H1 (cell line): Measurements from ENCODE around the gene MOG. TPM values are rescaled to one million over a fixed set of nuclear protein-coding genes. Genes with fewer than 3 reads are reported as not detected.
A peak's percentile ranks its signal among the peaks of the same experiment; 100 is the strongest.

Source experiments
- BACH1 ChIP-seq: IDR thresholded peaks from 2 replicates; pipeline ENCODE4 v1.6.1; 2012; ENCODE audit warnings: low read length, improper control_type of control experiment
- BRCA1 ChIP-seq: IDR thresholded peaks from 2 replicates; pipeline ENCODE4 v1.6.1; 2012; ENCODE audit warnings: low read depth, low read length, improper control_type of control experiment
- CREB1 ChIP-seq: IDR thresholded peaks from 2 replicates; pipeline ENCODE4 v1.6.1; 2012; ENCODE audit warnings: inconsistent platforms
- EGR1 ChIP-seq: IDR thresholded peaks from 2 replicates; pipeline ENCODE4 v1.6.1; 2011; ENCODE audit warnings: low read depth, low read length, borderline replicate concordance
- EP300 ChIP-seq, 2 experiments: IDR thresholded peaks; 1 replicate in 1 of 2; 2 replicates in 1 of 2; pipeline ENCODE4 v1.6.1; 2011 to 2012; ENCODE audit warnings: low read depth in 2 of 2, low read length in 2 of 2, mild to moderate bottlenecking in 2 of 2, borderline replicate concordance in 1 of 2, inconsistent platforms in 1 of 2, moderate library complexity in 1 of 2
- EZH2 ChIP-seq: fragments of 200-600 bp; sonication (generic); IDR thresholded peaks from 2 replicates; pipeline ENCODE4 v1.7.1; 2012; ENCODE audit warnings: low read depth, mild to moderate bottlenecking, moderate library complexity, low read length, inconsistent platforms; ENCODE audit not compliant: severe bottlenecking
- HDAC6 ChIP-seq: IDR thresholded peaks from one replicate; pipeline ENCODE4 v1.7.1; 2012; ENCODE audit warnings: low read depth, mild to moderate bottlenecking, inconsistent platforms, low read length, moderate library complexity
- RAD21 ChIP-seq, 2 experiments: IDR thresholded peaks in 1 of 2; conservative IDR thresholded peaks in 1 of 2; 2 replicates each; pipeline ENCODE4 v1.6.1; 2011; ENCODE audit warnings: low read depth in 2 of 2, low read length in 2 of 2, improper control_type of control experiment in 1 of 2, inconsistent platforms in 1 of 2, mild to moderate bottlenecking in 1 of 2, moderate library complexity in 1 of 2
- RBBP5 ChIP-seq: IDR thresholded peaks from 2 replicates; pipeline ENCODE4 v1.7.1; 2012; ENCODE audit warnings: low read depth, mild to moderate bottlenecking, inconsistent platforms, low read length, moderate library complexity, borderline replicate concordance
- SAP30 ChIP-seq: fragments of 300-600 bp; sonication (generic); IDR thresholded peaks from 2 replicates; pipeline ENCODE4 v1.7.1; 2012; ENCODE audit warnings: low read length, moderate library complexity, mild to moderate bottlenecking, inconsistent platforms; ENCODE audit not compliant: insufficient read depth, insufficient replicate concordance
- SIN3A ChIP-seq, 2 experiments: IDR thresholded peaks in 1 of 2; conservative IDR thresholded peaks in 1 of 2; 2 replicates each; pipeline ENCODE4 v1.6.1; 2011 to 2012; ENCODE audit warnings: low read length in 2 of 2, improper control_type of control experiment in 1 of 2, low read depth in 1 of 2, mild to moderate bottlenecking in 1 of 2
- SUZ12 ChIP-seq: fragments of 200-600 bp; sonication (generic); IDR thresholded peaks from 2 replicates; pipeline ENCODE4 v1.6.1; 2012; ENCODE audit warnings: mild to moderate bottlenecking, inconsistent platforms, low read length, moderate library complexity, mixed read lengths
- TAF7 ChIP-seq: optimal IDR thresholded peaks from 2 replicates; pipeline ENCODE3; 2011; ENCODE audit warnings: low read depth, mild to moderate bottlenecking, inconsistent platforms, low read length, moderate library complexity, borderline replicate concordance
- TBP ChIP-seq: IDR thresholded peaks from 2 replicates; pipeline ENCODE4 v1.6.1; 2011; ENCODE audit warnings: low read depth, low read length, improper control_type of control experiment
- polyA plus RNA-seq, 7 experiments: library from polyadenylated mRNA; depleted of rRNA in 3 of 7; stranded (reverse) in 5 of 7; unstranded in 2 of 7; fragments of >200 nt in 5 of 7; fragments of 200-250 nt in 2 of 7; gene quantifications; 1 replicate in 5 of 7; 2 replicates in 1 of 7; 4 replicates in 1 of 7; pipeline versions ENCODE4 v1.2.1 to v1.2.3, GENCODE V29; 2011 to 2013; ENCODE audit warnings: missing spikeins in 2 of 7, mixed read lengths in 2 of 7
- total RNA-seq: library from RNA; stranded (reverse); fragmentation: NEBNext Ultra II Directional; extraction: Animal tissue kit (Norgen Biotek cat#: 25700); gene quantifications from 2 replicates; pipeline ENCODE4 v1.2.1, GENCODE V29; 2021
- TF ChIP-seq, protein P1 (sequence below), 3 experiments: IDR thresholded peaks; 1 replicate in 2 of 3; 2 replicates in 1 of 3; pipeline versions ENCODE4 v1.5.1 to v1.6.1; 2011; ENCODE audit warnings: low read length in 3 of 3, mild to moderate bottlenecking in 3 of 3, inconsistent platforms in 2 of 3, low read depth in 1 of 3, moderate library complexity in 1 of 3; ENCODE audit not compliant: insufficient read depth in 1 of 3; ENCODE audit errors: control extremely low read depth in 1 of 3
- TF ChIP-seq, protein P2 (sequence below): IDR thresholded peaks from 2 replicates; pipeline ENCODE4 v1.6.1; 2012; ENCODE audit warnings: inconsistent platforms
- TF ChIP-seq, protein P3 (sequence below): IDR thresholded peaks from 2 replicates; pipeline ENCODE4 v1.6.1; 2012; ENCODE audit warnings: low read length, inconsistent platforms

MOG gene
- total and polyA plus RNA-seq, 2 of the 8 experiments (the other 6 are each of a cell fraction or from before 2014, with no cell fraction given): 0.17 to 0.86 TPM

DNA sequence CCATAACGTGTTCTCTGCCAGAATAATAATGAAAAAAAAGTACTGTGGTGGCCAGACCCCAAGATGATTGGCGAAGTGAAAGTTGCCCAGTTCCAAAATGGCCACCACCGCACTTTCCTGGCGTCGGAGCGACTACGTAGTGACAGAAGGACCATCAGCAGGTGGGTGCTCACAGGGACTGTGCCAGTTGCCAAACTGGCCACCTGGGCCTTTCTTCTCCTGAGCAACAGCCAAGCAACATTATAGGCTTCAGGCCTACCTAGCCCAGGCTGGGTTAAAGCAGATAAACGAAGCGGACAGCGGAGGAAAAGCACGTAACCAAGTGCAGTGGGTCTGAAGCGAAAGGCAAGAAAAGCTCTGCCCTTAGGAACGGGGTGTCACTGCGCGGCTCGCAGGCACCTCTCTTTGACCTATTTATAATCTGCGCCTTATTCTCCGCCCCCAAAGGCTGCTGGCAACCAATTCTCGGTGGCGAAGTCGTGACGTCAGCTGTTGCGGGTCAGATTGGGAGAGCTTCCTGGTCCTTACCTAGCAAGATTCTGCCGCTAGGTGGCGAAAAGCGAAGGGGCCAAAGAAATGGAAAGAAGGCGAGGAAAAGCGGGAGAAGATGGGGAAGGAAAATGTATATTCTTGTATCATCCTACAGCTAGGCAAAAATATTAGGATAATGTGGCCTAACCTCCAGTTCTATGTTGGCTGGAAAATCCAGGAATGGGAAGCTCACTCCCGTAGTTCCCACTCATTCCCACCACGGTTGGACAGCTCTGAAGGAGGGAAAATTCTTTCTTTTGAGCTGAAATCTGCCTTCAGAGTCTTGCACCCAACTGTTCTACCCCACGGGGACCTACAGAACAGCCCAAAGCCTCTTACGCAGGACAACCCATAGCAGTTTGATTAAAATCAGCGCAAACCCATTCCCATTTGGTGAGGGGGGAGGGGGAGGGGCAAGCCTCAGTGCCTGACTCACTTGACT lies 6.9 kb upstream of the MOG start (continued):
- TF ChIP-seq SIN3A (conservative IDR thresholded peaks at IDR 0.05 in 1 of 2, IDR thresholded peaks at IDR 0.05 in 1 of 2; ENCODE audit: low read depth in 1 of 2, low read length in 2 of 2): peak in 1 of 2 experiments; percentile 77; a peak in 1 of 4 replicates
- TF ChIP-seq, protein P1, sequence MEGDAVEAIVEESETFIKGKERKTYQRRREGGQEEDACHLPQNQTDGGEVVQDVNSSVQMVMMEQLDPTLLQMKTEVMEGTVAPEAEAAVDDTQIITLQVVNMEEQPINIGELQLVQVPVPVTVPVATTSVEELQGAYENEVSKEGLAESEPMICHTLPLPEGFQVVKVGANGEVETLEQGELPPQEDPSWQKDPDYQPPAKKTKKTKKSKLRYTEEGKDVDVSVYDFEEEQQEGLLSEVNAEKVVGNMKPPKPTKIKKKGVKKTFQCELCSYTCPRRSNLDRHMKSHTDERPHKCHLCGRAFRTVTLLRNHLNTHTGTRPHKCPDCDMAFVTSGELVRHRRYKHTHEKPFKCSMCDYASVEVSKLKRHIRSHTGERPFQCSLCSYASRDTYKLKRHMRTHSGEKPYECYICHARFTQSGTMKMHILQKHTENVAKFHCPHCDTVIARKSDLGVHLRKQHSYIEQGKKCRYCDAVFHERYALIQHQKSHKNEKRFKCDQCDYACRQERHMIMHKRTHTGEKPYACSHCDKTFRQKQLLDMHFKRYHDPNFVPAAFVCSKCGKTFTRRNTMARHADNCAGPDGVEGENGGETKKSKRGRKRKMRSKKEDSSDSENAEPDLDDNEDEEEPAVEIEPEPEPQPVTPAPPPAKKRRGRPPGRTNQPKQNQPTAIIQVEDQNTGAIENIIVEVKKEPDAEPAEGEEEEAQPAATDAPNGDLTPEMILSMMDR (IDR thresholded peaks at IDR 0.05; ENCODE audit: control extremely low read depth in 1 of 3, insufficient read depth in 1 of 3, low read depth in 1 of 3, low read length in 3 of 3): peak; percentile 69 to 94 (median 74)
- TF ChIP-seq EZH2: no peak
- TF ChIP-seq CREB1: peak; percentile 95
- TF ChIP-seq TBP: peak; percentile 93
- no peak for TF ChIP-seq BACH1
- no peak for TF ChIP-seq EP300 (IDR thresholded peaks at IDR 0.05; ENCODE audit: borderline replicate concordance in 1 of 2, low read depth in 2 of 2, low read length in 2 of 2)
- no peak for TF ChIP-seq TAF7
- TF ChIP-seq HDAC6: no peak
- peak; percentile 52 to 53 for TF ChIP-seq RAD21 (IDR thresholded peaks at IDR 0.05 in 1 of 2, conservative IDR thresholded peaks at IDR 0.05 in 1 of 2; ENCODE audit: low read depth in 2 of 2, low read length in 2 of 2)
- peak; percentile 41; the same call in 1 of the 2 replicates for TF ChIP-seq RBBP5
- no peak for TF ChIP-seq BRCA1
- TF ChIP-seq, protein P2, sequence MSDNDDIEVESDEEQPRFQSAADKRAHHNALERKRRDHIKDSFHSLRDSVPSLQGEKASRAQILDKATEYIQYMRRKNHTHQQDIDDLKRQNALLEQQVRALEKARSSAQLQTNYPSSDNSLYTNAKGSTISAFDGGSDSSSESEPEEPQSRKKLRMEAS: peak; percentile 55
- no peak for TF ChIP-seq SUZ12
- TF ChIP-seq SAP30: no peak
- TF ChIP-seq, protein P3, sequence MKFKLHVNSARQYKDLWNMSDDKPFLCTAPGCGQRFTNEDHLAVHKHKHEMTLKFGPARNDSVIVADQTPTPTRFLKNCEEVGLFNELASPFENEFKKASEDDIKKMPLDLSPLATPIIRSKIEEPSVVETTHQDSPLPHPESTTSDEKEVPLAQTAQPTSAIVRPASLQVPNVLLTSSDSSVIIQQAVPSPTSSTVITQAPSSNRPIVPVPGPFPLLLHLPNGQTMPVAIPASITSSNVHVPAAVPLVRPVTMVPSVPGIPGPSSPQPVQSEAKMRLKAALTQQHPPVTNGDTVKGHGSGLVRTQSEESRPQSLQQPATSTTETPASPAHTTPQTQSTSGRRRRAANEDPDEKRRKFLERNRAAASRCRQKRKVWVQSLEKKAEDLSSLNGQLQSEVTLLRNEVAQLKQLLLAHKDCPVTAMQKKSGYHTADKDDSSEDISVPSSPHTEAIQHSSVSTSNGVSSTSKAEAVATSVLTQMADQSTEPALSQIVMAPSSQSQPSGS: 0 out of 2 replicates have a peak, but pooled peaks have one; percentile 54
- no peak for TF ChIP-seq EGR1
